ENCODE measurements around the gene FNDC5. TPM values are rescaled to one million over a fixed set of nuclear protein-coding genes. Genes with fewer than 3 reads are reported as not detected.

Gene FNDC5
- total and polyA plus RNA-seq, 8 donors: 0.89 to 21.0 (median 6.7) TPM; not detected in 1

- DNase-seq: no peak
- peaks cover 12 to 24% (median 21%) of the 10 kb centered on the region in 4 donors for H3K4me1 ChIP-seq
- no peak for TF ChIP-seq POLR2AphosphoS5 (IDR thresholded peaks at IDR 0.05)
- no peak for TF ChIP-seq CTCF (IDR thresholded peaks at IDR 0.05)
- no peak for TF ChIP-seq POLR2A (IDR thresholded peaks at IDR 0.05)
- TF ChIP-seq EP300 (IDR thresholded peaks at IDR 0.05): no peak
- H3K36me3 ChIP-seq: no peaks in the 10 kb centered on the region
- H3K27ac ChIP-seq: no peak overlapping the region
- intact Hi-C loops (cut with DNase I; ENCODE audit: low total_unique reads): no loop called here
- 65 to 80% (median 69%) methylated on average over 3 of the region's 3 CpGs for WGBS, 5 donors
- H3K9me3 ChIP-seq: no peaks in the 10 kb centered on the region
- peaks cover 11 to 89% (median 42%) of the 10 kb centered on the region in 3 donors for H3K27me3 ChIP-seq
- H3K4me3 ChIP-seq: no peak overlapping the region
These were observed 17.4 kb upstream of the FNDC5 start for GRCh38 chr1:32888134-32888533.

- 72 to 81% (median 76%) methylated on average over 12 of the region's 12 CpGs for WGBS, 5 donors
- Histone ChIP-seq H3K4me1 (peaks cover 7 to 19% (median 15%) of the 10 kb centered on the region in 4 donors), H3K4me3 (no peak overlapping the region), H3K27me3 (peaks cover 11 to 84% (median 36%) of the 10 kb centered on the region in 3 donors), H3K9me3 (no peaks in the 10 kb centered on the region), H3K27ac (no peak overlapping the region), H3K36me3 (no peaks in the 10 kb centered on the region)
- no peak for DNase-seq
- intact Hi-C loops (cut with DNase I; ENCODE audit: low total_unique reads): no loop called here
- TF ChIP-seq POLR2A (IDR thresholded peaks at IDR 0.05): no peak
- TF ChIP-seq POLR2AphosphoS5 (IDR thresholded peaks at IDR 0.05): no peak
- TF ChIP-seq CTCF (IDR thresholded peaks at IDR 0.05): no peak
- no peak for TF ChIP-seq EP300 (IDR thresholded peaks at IDR 0.05)
These were observed 16.9 kb upstream of the FNDC5 start for GRCh38 chr1:32887623-32888022.

DNA sequence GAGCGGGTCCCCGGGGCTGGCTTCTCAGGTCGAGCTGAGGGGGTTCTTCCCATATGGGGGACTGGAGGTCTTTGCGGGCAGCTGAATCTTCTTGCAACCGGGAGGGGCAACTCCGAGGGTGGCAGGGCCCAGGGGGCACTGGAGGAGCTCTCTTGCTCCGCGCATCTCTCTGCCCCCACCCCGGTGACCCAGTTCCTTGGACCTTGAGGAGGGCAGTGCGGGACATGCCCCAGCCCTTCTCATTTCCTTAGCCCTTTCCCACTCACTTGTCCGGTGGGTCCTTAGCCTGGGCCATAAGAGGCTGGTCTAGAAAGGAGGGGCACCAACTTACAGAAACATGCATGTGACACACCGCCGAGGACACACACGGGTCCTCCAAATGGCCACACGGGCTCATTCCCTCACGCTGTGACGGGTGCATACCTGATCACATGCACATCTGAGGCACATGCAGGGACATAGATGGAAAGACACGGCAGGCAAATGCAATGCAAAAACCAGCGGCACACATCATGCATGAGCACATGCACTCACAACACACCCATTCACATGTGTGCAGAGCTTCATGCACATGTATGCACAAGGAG lies 16.2 kb upstream of the FNDC5 start:
- no peak for DNase-seq
- 36 to 61% (median 48%) methylated on average over 8 to 19 of the region's 19 CpGs for WGBS, 5 donors
- H3K4me1 ChIP-seq: peaks cover 11 to 22% (median 18%) of the 10 kb centered on the region in 4 donors
- H3K27me3 ChIP-seq: peaks cover 11 to 77% (median 36%) of the 10 kb centered on the region in 3 donors
- no peaks in the 10 kb centered on the region for H3K9me3 ChIP-seq
- TF ChIP-seq POLR2A (IDR thresholded peaks at IDR 0.05) (no peak), CTCF (IDR thresholded peaks at IDR 0.05) (no peak), POLR2AphosphoS5 (IDR thresholded peaks at IDR 0.05) (no peak), EP300 (IDR thresholded peaks at IDR 0.05) (no peak)
- H3K27ac ChIP-seq: no peak overlapping the region
- intact Hi-C loops (cut with DNase I; ENCODE audit: low total_unique reads): no loop called here
- peak overlapping the region in 2 of 4 donors; percentile 24 to 41 for H3K4me3 ChIP-seq
- no peaks in the 10 kb centered on the region for H3K36me3 ChIP-seq

DNA sequence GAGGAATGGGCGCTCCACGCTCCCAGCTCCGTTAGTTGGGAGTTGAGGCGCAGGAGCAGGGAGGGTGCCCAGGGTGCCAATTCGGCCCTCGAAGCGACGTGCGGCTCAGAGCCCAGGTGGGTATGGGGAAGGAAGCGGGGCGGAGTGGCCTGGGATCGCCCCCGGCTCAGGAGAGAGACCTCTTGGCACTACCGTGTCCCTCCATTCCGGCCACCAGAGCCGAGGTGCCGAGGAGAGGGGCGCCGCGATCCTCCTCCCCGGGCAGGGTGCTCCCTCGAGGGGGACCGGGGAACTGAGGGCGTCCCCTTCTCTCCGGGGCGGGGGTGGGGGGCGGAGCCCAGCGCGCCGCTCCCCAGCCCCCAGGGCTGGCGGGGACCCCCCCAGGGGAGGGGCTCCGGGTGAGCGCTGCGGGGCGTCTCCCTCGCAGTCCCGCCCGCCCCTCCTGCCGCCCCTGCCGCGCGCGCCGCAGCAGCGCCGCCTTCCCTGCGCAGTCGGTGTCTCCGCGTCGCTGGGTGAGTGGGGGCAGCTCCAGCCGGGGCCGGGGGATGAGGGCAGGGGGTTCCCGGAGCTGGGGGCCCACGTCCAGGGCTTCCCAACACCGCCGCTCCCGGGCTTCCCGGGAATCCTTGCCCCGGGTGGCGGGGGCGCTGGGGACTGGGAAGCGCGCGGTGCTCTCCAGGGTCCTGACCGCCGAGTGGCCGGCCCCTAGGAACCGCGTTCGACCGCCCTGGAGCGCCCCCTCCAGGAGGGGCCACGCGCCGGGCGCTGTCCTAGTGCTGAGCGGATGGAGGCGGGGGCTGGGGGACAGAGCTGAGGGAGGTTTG lies 15.5 kb upstream of the FNDC5 start, which contains the start of gene HPCA:
Gene HPCA, plus strand, starts transcription at position 488 of the 824 bp plus-strand sequence. CDS start 2,408 bp downstream, outside the sequence.
- H3K4me1 ChIP-seq: peaks cover 17 to 29% (median 25%) of the 10 kb centered on the region in 4 donors
- H3K9me3 ChIP-seq: no peaks in the 10 kb centered on the region
- DNase-seq: peak; percentile 61 to 90
- H3K27ac ChIP-seq: no peak within 1 kb of the TSS
- peaks cover 11 to 70% (median 36%) of the 10 kb centered on the region in 3 donors for H3K27me3 ChIP-seq
- TF ChIP-seq POLR2A (IDR thresholded peaks at IDR 0.05) (no peak), CTCF (IDR thresholded peaks at IDR 0.05) (peak in 4 of 7 experiments; percentile 11 to 41 (median 20)), POLR2AphosphoS5 (IDR thresholded peaks at IDR 0.05) (no peak), EP300 (IDR thresholded peaks at IDR 0.05) (no peak)
- H3K4me3 ChIP-seq: peak within 1 kb of the TSS; percentile 20 to 41 (median 30)
- WGBS, 5 donors: 3 to 4% (median 3%) methylated on average over 20 to 79 of the region's 79 CpGs
- intact Hi-C loops (cut with DNase I; ENCODE audit: low total_unique reads): no loop called here
- no peaks in the 10 kb centered on the region for H3K36me3 ChIP-seq
